Uterus (tissue), 2 donors: ENCODE results near the gene PIGW.

Experiments
- CTCF ChIP-seq, 4 experiments: fragments of 200-600 bp in 2 of 4; fragments of 450-650 bp in 2 of 4; sonication (generic) in 2 of 4; IDR thresholded peaks; one replicate each; pipeline ENCODE4 v1.5.1; 2016 to 2019; ENCODE audit warnings: antibody characterized with exemption in 4 of 4, mild to moderate bottlenecking in 2 of 4, moderate library complexity in 1 of 4
- POLR2A ChIP-seq, 2 donors: fragments of 450-650 bp; IDR thresholded peaks; one replicate each; pipeline ENCODE4 v1.6.1; 2016; ENCODE audit warnings: antibody characterized with exemption in 2 of 2, mild to moderate bottlenecking in 1 of 2, moderate library complexity in 1 of 2

- TF ChIP-seq CTCF (IDR thresholded peaks at IDR 0.05), result no peak
- no peak for TF ChIP-seq POLR2A (IDR thresholded peaks at IDR 0.05)
These were observed 36.6 kb upstream of the PIGW start for GRCh38 chr17:36498155-36498554.
